Upper lobe of left lung (tissue), 4 donors: ENCODE data around the gene MYH13.

Experiments
- CTCF ChIP-seq, 6 experiments: fragments of 450-650 bp in 4 of 6; fragments of 200-600 bp in 2 of 6; sonication (generic) in 2 of 6; IDR thresholded peaks; one replicate each; pipeline ENCODE4 v1.5.1; 2016 to 2019; ENCODE audit warnings: antibody characterized with exemption in 6 of 6
- POLR2A ChIP-seq, 4 donors: fragments of 450-650 bp; IDR thresholded peaks; one replicate each; pipeline ENCODE4 v1.5.1; 2016 to 2017; ENCODE audit warnings: antibody characterized with exemption in 4 of 4, mild to moderate bottlenecking in 2 of 4

GRCh38 chr17:10268005-10268404 is 104.8 kb downstream of the MYH13 start:
- TF ChIP-seq CTCF (IDR thresholded peaks at IDR 0.05) (no peak), POLR2A (IDR thresholded peaks at IDR 0.05) (no peak)
